B cell (primary cell): ENCODE results near the gene CST7.
"Not testable (repeated sequence)": the region's sequence is repeated elsewhere in the genome, so short reads cannot be mapped to it uniquely, and the experiment has no call there.

Source experiments
- EZH2 ChIP-seq: IDR thresholded peaks from 2 replicates; pipeline ENCODE4 v1.6.1; 2012; ENCODE audit warnings: borderline replicate concordance, low read depth, mild to moderate bottlenecking, moderate library complexity, low read length; ENCODE audit not compliant: insufficient read depth, poor library complexity, severe bottlenecking
- TF ChIP-seq, protein P1 (sequence below): fragments of 200-600 bp; IDR thresholded peaks from one replicate; pipeline ENCODE4 v1.8.0; 2022; ENCODE audit warnings: antibody characterized with exemption, mild to moderate bottlenecking

DNA sequence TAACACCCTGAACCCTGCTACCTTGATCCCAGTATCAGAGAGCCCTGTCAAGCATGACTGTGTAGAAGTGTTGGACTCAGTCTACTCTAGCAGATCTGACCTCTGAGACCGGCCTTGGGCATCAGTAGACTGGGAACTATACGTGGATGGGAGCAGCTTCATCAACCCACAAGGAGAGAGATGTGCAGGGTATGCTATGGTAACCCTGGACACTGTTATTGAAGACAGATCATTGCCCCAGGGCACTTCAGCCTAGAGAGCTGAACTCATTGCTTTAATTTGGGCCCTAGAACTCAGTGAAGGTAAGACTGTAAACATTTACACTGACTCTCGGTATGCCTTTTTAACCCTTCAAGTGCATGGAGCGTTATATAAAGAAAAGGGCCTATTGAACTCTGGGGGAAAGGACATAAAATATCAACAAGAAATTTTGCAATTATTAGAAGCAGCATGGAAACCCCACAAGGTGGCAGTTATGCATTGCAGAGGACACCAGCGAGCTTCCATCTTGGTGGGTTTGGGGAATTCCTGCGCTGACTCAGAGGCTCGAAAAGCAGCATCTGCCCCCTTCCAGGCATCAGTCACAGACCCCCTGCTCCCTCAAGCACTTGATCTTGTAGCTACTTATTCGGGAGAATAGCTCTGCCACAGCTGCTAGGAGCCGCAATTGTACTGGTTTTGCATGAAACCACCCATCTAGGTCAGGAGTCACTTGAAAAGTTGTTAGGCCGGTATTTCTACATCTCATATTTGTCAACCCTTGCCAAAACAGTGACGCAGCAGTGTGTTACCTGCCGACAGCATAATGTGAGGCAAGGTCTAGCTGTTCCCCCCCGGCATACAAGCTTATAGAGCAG lies 19.0 kb upstream of the CST7 start:
- not testable (repeated sequence) for TF ChIP-seq EZH2
- TF ChIP-seq, protein P1, sequence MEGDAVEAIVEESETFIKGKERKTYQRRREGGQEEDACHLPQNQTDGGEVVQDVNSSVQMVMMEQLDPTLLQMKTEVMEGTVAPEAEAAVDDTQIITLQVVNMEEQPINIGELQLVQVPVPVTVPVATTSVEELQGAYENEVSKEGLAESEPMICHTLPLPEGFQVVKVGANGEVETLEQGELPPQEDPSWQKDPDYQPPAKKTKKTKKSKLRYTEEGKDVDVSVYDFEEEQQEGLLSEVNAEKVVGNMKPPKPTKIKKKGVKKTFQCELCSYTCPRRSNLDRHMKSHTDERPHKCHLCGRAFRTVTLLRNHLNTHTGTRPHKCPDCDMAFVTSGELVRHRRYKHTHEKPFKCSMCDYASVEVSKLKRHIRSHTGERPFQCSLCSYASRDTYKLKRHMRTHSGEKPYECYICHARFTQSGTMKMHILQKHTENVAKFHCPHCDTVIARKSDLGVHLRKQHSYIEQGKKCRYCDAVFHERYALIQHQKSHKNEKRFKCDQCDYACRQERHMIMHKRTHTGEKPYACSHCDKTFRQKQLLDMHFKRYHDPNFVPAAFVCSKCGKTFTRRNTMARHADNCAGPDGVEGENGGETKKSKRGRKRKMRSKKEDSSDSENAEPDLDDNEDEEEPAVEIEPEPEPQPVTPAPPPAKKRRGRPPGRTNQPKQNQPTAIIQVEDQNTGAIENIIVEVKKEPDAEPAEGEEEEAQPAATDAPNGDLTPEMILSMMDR: not testable (repeated sequence)
